ENCODE data around the gene RRBP1. TPM values are rescaled to one million over a fixed set of nuclear protein-coding genes. Genes with fewer than 3 reads are reported as not detected.

RRBP1 gene
- total and polyA plus RNA-seq, 2 donors (not counting 3 experiments of a cell fraction or from before 2014, with no cell fraction given) = 50.3 to 236 TPM

DNA sequence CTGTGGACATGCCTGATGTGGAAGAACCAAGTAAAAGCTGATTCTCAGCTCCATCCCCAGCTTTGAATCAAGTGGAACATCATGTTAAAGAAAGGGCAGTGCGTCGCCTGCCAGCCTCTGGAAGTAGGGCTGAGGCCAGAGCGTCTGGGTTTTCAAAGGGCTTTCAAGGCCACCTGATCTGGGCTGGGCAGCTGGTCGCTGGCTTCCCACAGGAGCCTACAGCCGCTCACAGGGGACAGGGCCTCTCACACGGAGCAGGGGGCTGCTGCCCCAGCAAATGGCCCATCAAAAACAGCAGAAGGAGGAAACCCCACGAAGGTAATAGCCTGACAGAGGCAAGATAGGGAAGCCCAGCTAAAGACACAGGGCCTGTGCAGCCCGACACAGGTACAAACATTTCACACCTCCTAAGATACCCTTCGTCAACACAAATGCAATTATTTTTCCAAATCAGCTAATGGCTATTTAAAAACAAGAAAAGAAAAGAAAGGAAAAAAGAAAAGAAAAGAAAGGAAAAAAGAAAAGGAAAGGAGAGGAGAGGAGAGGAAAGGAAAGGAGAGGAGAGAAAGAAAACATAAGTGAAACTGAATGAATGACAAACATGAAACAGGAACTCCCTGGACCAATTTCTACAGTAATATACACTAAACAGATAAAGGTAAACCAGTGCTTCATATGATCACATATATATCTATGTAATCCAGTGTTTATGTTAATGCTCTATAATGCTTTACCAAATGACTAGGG lies 24.8 kb downstream of the RRBP1 start:
- no peak overlapping the region for H3K9ac ChIP-seq (replicated peaks; ENCODE audit: extremely low read depth, insufficient read depth, low read length)
- dilution Hi-C loops (cut with MboI; ENCODE audit: extremely low pct_ligation_motif_present, low sequenced_read_pairs) = no loop called here
- H3K9me1 ChIP-seq (replicated peaks; ENCODE audit: control insufficient read depth, extremely low read depth, insufficient read depth, low read length) = no peaks in the 10 kb centered on the region
- FAIRE-seq = no peak
- H3K4me1 ChIP-seq (ENCODE audit: control insufficient read depth, extremely low read depth, insufficient read depth, low read length) = peaks cover 5% of the 10 kb centered on the region
- intact Hi-C loops (cut with micrococcal nuclease) = no loop called here
- DNase-seq (ENCODE audit: low read depth, low spot score) = no peak
- peaks cover 56% of the 10 kb centered on the region for H3K79me2 ChIP-seq (ENCODE audit: control insufficient read depth, insufficient read depth, low read length)
- TF ChIP-seq POLR2A (IDR thresholded peaks at IDR 0.05; ENCODE audit: low read depth, low read length) = no peak
- TF ChIP-seq FOS (IDR thresholded peaks at IDR 0.05; ENCODE audit: borderline replicate concordance, insufficient read depth, low read length) = no peak
- TF ChIP-seq JUN (IDR thresholded peaks at IDR 0.05; ENCODE audit: borderline replicate concordance, insufficient read depth, insufficient read length, low read depth) = no peak
- TF ChIP-seq, protein P1, sequence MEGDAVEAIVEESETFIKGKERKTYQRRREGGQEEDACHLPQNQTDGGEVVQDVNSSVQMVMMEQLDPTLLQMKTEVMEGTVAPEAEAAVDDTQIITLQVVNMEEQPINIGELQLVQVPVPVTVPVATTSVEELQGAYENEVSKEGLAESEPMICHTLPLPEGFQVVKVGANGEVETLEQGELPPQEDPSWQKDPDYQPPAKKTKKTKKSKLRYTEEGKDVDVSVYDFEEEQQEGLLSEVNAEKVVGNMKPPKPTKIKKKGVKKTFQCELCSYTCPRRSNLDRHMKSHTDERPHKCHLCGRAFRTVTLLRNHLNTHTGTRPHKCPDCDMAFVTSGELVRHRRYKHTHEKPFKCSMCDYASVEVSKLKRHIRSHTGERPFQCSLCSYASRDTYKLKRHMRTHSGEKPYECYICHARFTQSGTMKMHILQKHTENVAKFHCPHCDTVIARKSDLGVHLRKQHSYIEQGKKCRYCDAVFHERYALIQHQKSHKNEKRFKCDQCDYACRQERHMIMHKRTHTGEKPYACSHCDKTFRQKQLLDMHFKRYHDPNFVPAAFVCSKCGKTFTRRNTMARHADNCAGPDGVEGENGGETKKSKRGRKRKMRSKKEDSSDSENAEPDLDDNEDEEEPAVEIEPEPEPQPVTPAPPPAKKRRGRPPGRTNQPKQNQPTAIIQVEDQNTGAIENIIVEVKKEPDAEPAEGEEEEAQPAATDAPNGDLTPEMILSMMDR (IDR thresholded peaks at IDR 0.05; ENCODE audit: extremely low read depth in 1 of 2, insufficient read depth in 1 of 2, low read depth in 1 of 2, low read length in 2 of 2) = no peak
- TF ChIP-seq POLR2AphosphoS5 (IDR thresholded peaks at IDR 0.05; ENCODE audit: insufficient read depth, low read depth, low read length) = no peak
- no peak for TF ChIP-seq MAX (IDR thresholded peaks at IDR 0.05; ENCODE audit: insufficient read depth, insufficient read length)
- TF ChIP-seq GATA2 (IDR thresholded peaks at IDR 0.05; ENCODE audit: insufficient read depth, insufficient read length, low read depth, low read length) = no peak
- H4K20me1 ChIP-seq (replicated peaks; ENCODE audit: control insufficient read depth, extremely low read depth, insufficient read depth, low read length) = no peaks in the 10 kb centered on the region
- H3K9me3 ChIP-seq (replicated peaks; ENCODE audit: control insufficient read depth, insufficient read depth, low read length) = no peaks in the 10 kb centered on the region
- H3K27ac ChIP-seq (ENCODE audit: insufficient read depth, low read depth, low read length) = no peak overlapping the region
- no peak overlapping the region for H2AFZ ChIP-seq (ENCODE audit: low read depth, low read length)
- ChIA-PET POLR2A (no interaction called here), CTCF (interaction anchor here (1.2 to 3.8 kb wide), 5 partner anchors 8 to 283 kb away, joined by 3 to 51 read pairs (median 5); partner anchors contain the start of gene RRBP1)
- no peak overlapping the region for H3K4me3 ChIP-seq (replicated peaks in 1 of 3; ENCODE audit: insufficient read depth in 1 of 3, low read depth in 1 of 3, low read length in 3 of 3)
- H3K27me3 ChIP-seq (ENCODE audit: control insufficient read depth in 2 of 2, insufficient read depth in 2 of 2, low read length in 2 of 2) = no peaks in the 10 kb centered on the region
- H3K4me2 ChIP-seq (ENCODE audit: insufficient read depth, low read length) = no peak overlapping the region
- peaks cover 20 to 27% of the 10 kb centered on the region in 2 experiments for H3K36me3 ChIP-seq (ENCODE audit: control insufficient read depth in 2 of 2, extremely low read depth in 1 of 2, insufficient read depth in 2 of 2, low read length in 2 of 2)
- BruUV-seq (replicated peaks) = no TSS peak
